GM23338 (cell line): ENCODE data around the gene CABP2. TPM values are rescaled to one million over a fixed set of nuclear protein-coding genes. Genes with fewer than 3 reads are reported as not detected.

Experiments used
- ATAC-seq: fragments of 200-7000 bp; cut with Tn5 transposase; 3 replicates; pipeline ENCODE4 v1.9.1; 2020
- DNase-seq: peaks from one replicate; pipeline ENCODE4 v3.0.0-alpha.2; 2015; ENCODE audit warnings: low spot score
- H2AFZ ChIP-seq: fragments of 200-600 bp; sonication (generic); 2 replicates; pipeline ENCODE4 v1.8.0; 2016; ENCODE audit warnings: antibody characterized with exemption, mild to moderate bottlenecking, moderate library complexity
- H3F3A ChIP-seq: fragments of 200-600 bp; sonication (generic); replicated peaks from 2 replicates; pipeline ENCODE4 v1.8.0; 2017; ENCODE audit warnings: antibody characterized with exemption, mixed run types, low read depth
- H3K27ac ChIP-seq: fragments of 200-600 bp; sonication (generic); 2 replicates; pipeline ENCODE4 v1.6.1; 2016; ENCODE audit warnings: low read depth
- H3K27me3 ChIP-seq: fragments of 200-600 bp; sonication (generic); 2 replicates; pipeline ENCODE4 v1.8.0; 2016; ENCODE audit warnings: mild to moderate bottlenecking, mixed run types, moderate library complexity; ENCODE audit not compliant: insufficient read depth
- H3K36me3 ChIP-seq: fragments of 200-600 bp; sonication (generic); 2 replicates; pipeline ENCODE4 v1.8.0; 2016; ENCODE audit warnings: mild to moderate bottlenecking; ENCODE audit not compliant: insufficient read depth
- H3K4me1 ChIP-seq: fragments of 200-600 bp; sonication (generic); 2 replicates; pipeline ENCODE4 v1.8.0; 2016; ENCODE audit warnings: mild to moderate bottlenecking, moderate library complexity; ENCODE audit not compliant: insufficient read depth
- H3K4me2 ChIP-seq: fragments of 200-600 bp; sonication (generic); 2 replicates; pipeline ENCODE4 v1.7.1; 2017; ENCODE audit warnings: mixed run types
- H3K4me3 ChIP-seq: fragments of 200-600 bp; sonication (generic); 2 replicates; pipeline ENCODE4 v1.6.1; 2016; ENCODE audit warnings: mixed run types
- H3K79me2 ChIP-seq: fragments of 200-600 bp; sonication (generic); replicated peaks from 2 replicates; pipeline ENCODE4 v1.8.0; 2017; ENCODE audit warnings: mild to moderate bottlenecking; ENCODE audit not compliant: insufficient read depth
- H3K9me2 ChIP-seq: fragments of 200-600 bp; sonication (generic); 2 replicates; pipeline ENCODE4 v1.8.0; 2017; ENCODE audit not compliant: insufficient read depth
- H4K20me1 ChIP-seq: fragments of 200-600 bp; sonication (generic); replicated peaks from 2 replicates; pipeline ENCODE4 v1.8.0; 2017; ENCODE audit warnings: mild to moderate bottlenecking; ENCODE audit not compliant: insufficient read depth
- H3K27ac Mint-ChIP-seq: 2 replicates; pipeline ENCODE4 v1.8.0; 2020; ENCODE audit warnings: inconsistent platforms, mild to moderate bottlenecking, moderate library complexity, mixed read lengths
- H3K27me3 Mint-ChIP-seq: 3 replicates; pipeline ENCODE4 v1.8.0; 2022; ENCODE audit warnings: low read depth, mild to moderate bottlenecking, moderate library complexity, mixed read lengths, inconsistent platforms; ENCODE audit not compliant: insufficient read depth, poor library complexity
- H3K36me3 Mint-ChIP-seq: 3 replicates; pipeline ENCODE4 v1.8.0; 2021; ENCODE audit warnings: low read depth, mild to moderate bottlenecking, inconsistent platforms, moderate library complexity, mixed read lengths
- H3K4me1 Mint-ChIP-seq: 3 replicates; pipeline ENCODE4 v1.8.0; 2020; ENCODE audit warnings: mild to moderate bottlenecking, inconsistent platforms, mixed read lengths
- H3K4me3 Mint-ChIP-seq: 3 replicates; pipeline ENCODE4 v1.8.0; 2021; ENCODE audit warnings: moderate library complexity, mild to moderate bottlenecking, inconsistent platforms, mixed read lengths
- H3K9me3 Mint-ChIP-seq: 3 replicates; pipeline ENCODE4 v1.8.0; 2020; ENCODE audit warnings: moderate library complexity, mild to moderate bottlenecking, inconsistent platforms, mixed read lengths
- CREB1 ChIP-seq: fragments of 250-450 bp; sonication (Bioruptor Pico); IDR thresholded peaks from 2 replicates; pipeline ENCODE4 v1.5.0; 2020; ENCODE audit warnings: low read depth, mild to moderate bottlenecking, moderate library complexity
- EZH2phosphoT487 ChIP-seq: fragments of 200-600 bp; sonication (generic); IDR thresholded peaks from one replicate; pipeline ENCODE4 v1.8.1; 2018; ENCODE audit warnings: antibody characterized with exemption; ENCODE audit not compliant: unreplicated experiment
- JUNB ChIP-seq: IDR thresholded peaks from one replicate; pipeline ENCODE4 v1.6.1; 2016; ENCODE audit warnings: antibody characterized with exemption; ENCODE audit not compliant: unreplicated experiment
- NANOG ChIP-seq: IDR thresholded peaks from 2 replicates; pipeline ENCODE4 v1.6.1; 2016; ENCODE audit warnings: antibody characterized with exemption, borderline replicate concordance
- POLR2AphosphoS5 ChIP-seq: IDR thresholded peaks from 2 replicates; pipeline ENCODE4 v1.6.1; 2016; ENCODE audit warnings: antibody characterized with exemption, low read depth
- STAT1 ChIP-seq: IDR thresholded peaks from one replicate; pipeline ENCODE4 v1.6.1; 2016; ENCODE audit warnings: antibody characterized with exemption; ENCODE audit not compliant: unreplicated experiment
- ZNF114 ChIP-seq: fragments of 250-450 bp; sonication (Bioruptor Pico); IDR thresholded peaks from 2 replicates; pipeline ENCODE4 v1.5.0; 2020; ENCODE audit warnings: mild to moderate bottlenecking, moderate library complexity
- ZNF462 ChIP-seq: fragments of 250-450 bp; sonication (Bioruptor Pico); IDR thresholded peaks from 2 replicates; pipeline ENCODE4 v1.5.0; 2020; ENCODE audit warnings: mild to moderate bottlenecking, moderate library complexity
- polyA plus RNA-seq: library from polyadenylated mRNA; unstranded; fragments of >200 nt; fragmentation: Nextera tagmentation; extraction: Ambion mirVana; gene quantifications from 2 replicates; pipeline ENCODE4 v1.2.1, GENCODE V29; 2016
- total RNA-seq: library from RNA; depleted of rRNA; stranded (reverse); fragments of >200 nt; shearing (Covaris generic); gene quantifications from 2 replicates; pipeline ENCODE4 v1.2.3, GENCODE V29; 2014
- TF ChIP-seq, protein P1 (sequence below), 2 experiments: fragments of 200-600 bp in 1 of 2; sonication (generic) in 1 of 2; conservative IDR thresholded peaks; 2 replicates each; pipeline versions ENCODE4 v1.5.1 to v1.6.1; 2016 to 2017; ENCODE audit warnings: antibody characterized with exemption in 2 of 2, low read depth in 2 of 2, mild to moderate bottlenecking in 2 of 2, moderate library complexity in 1 of 2
- TF ChIP-seq, protein P2 (sequence below): IDR thresholded peaks from 2 replicates; pipeline ENCODE4 v1.6.1; 2016; ENCODE audit warnings: antibody characterized with exemption

The CABP2 gene
- total and polyA plus RNA-seq, 2 experiments from 2014 or later, result not detected

DNA sequence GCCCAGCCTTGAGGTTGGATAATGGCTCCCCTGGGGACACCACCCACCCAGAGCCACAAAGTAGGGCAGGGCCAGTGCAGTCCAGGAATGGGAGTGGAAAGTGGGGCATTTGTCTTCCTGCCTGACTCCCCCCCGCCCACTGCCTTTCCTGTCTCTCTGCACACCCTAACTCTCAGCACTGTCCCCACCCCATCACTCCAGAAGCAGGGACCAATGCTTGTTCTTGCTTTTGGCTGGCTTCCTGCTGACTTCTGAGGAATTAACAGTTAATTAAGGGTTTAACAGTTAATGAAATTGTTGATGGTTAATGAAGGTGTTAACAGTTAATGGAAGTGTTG lies 22.8 kb downstream of the CABP2 start:
- no peaks in the 10 kb centered on the region for H3K9me2 ChIP-seq
- H3K27ac ChIP-seq, result no peak overlapping the region
- no peak overlapping the region; the same call in 2 of the 3 replicates for H3K4me3 Mint-ChIP-seq
- no peaks in the 10 kb centered on the region; the same call in 1 of the 2 replicates for H3K27me3 ChIP-seq
- 0 out of 2 replicates have a peak, but pooled peaks cover 1% of the 10 kb centered on the region for H3F3A ChIP-seq
- H2AFZ ChIP-seq, result no peak overlapping the region
- no peak overlapping the region for H3K27ac Mint-ChIP-seq
- no peak for DNase-seq
- ATAC-seq, result no peak
- peaks cover 7% of the 10 kb centered on the region for H3K4me1 ChIP-seq
- peaks cover 4% of the 10 kb centered on the region; the same call in 1 of the 2 replicates for H3K36me3 ChIP-seq
- H3K27me3 Mint-ChIP-seq, result peaks cover 15% of the 10 kb centered on the region
- peaks cover 8% of the 10 kb centered on the region; the same call in 2 of the 3 replicates for H3K4me1 Mint-ChIP-seq
- no peak for TF ChIP-seq POLR2AphosphoS5
- TF ChIP-seq STAT1, result no peak
- TF ChIP-seq JUNB, result no peak
- TF ChIP-seq, protein P1, sequence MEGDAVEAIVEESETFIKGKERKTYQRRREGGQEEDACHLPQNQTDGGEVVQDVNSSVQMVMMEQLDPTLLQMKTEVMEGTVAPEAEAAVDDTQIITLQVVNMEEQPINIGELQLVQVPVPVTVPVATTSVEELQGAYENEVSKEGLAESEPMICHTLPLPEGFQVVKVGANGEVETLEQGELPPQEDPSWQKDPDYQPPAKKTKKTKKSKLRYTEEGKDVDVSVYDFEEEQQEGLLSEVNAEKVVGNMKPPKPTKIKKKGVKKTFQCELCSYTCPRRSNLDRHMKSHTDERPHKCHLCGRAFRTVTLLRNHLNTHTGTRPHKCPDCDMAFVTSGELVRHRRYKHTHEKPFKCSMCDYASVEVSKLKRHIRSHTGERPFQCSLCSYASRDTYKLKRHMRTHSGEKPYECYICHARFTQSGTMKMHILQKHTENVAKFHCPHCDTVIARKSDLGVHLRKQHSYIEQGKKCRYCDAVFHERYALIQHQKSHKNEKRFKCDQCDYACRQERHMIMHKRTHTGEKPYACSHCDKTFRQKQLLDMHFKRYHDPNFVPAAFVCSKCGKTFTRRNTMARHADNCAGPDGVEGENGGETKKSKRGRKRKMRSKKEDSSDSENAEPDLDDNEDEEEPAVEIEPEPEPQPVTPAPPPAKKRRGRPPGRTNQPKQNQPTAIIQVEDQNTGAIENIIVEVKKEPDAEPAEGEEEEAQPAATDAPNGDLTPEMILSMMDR (conservative IDR thresholded peaks at IDR 0.05; ENCODE audit: low read depth in 2 of 2), result no peak
- no peak for TF ChIP-seq ZNF114 (CRISPR knock-in tag)
- TF ChIP-seq ZNF462 (CRISPR knock-in tag), result no peak
- no peak for TF ChIP-seq NANOG
- TF ChIP-seq CREB1 (CRISPR knock-in tag), result no peak
- no peak for TF ChIP-seq EZH2phosphoT487
- TF ChIP-seq, protein P2, sequence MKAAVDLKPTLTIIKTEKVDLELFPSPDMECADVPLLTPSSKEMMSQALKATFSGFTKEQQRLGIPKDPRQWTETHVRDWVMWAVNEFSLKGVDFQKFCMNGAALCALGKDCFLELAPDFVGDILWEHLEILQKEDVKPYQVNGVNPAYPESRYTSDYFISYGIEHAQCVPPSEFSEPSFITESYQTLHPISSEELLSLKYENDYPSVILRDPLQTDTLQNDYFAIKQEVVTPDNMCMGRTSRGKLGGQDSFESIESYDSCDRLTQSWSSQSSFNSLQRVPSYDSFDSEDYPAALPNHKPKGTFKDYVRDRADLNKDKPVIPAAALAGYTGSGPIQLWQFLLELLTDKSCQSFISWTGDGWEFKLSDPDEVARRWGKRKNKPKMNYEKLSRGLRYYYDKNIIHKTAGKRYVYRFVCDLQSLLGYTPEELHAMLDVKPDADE, result no peak
- no peak overlapping the region for H3K4me2 ChIP-seq
- H4K20me1 ChIP-seq, result peaks cover 10% of the 10 kb centered on the region; the same call in 1 of the 2 replicates
- H3K9me3 Mint-ChIP-seq, result no peaks in the 10 kb centered on the region; the same call in 2 of the 3 replicates
- H3K36me3 Mint-ChIP-seq, result peaks cover 9% of the 10 kb centered on the region; the same call in 2 of the 3 replicates
- H3K79me2 ChIP-seq, result no peaks in the 10 kb centered on the region
- no peak overlapping the region for H3K4me3 ChIP-seq
